Measurements from ENCODE around the gene STMN3.

STMN3 gene

DNA sequence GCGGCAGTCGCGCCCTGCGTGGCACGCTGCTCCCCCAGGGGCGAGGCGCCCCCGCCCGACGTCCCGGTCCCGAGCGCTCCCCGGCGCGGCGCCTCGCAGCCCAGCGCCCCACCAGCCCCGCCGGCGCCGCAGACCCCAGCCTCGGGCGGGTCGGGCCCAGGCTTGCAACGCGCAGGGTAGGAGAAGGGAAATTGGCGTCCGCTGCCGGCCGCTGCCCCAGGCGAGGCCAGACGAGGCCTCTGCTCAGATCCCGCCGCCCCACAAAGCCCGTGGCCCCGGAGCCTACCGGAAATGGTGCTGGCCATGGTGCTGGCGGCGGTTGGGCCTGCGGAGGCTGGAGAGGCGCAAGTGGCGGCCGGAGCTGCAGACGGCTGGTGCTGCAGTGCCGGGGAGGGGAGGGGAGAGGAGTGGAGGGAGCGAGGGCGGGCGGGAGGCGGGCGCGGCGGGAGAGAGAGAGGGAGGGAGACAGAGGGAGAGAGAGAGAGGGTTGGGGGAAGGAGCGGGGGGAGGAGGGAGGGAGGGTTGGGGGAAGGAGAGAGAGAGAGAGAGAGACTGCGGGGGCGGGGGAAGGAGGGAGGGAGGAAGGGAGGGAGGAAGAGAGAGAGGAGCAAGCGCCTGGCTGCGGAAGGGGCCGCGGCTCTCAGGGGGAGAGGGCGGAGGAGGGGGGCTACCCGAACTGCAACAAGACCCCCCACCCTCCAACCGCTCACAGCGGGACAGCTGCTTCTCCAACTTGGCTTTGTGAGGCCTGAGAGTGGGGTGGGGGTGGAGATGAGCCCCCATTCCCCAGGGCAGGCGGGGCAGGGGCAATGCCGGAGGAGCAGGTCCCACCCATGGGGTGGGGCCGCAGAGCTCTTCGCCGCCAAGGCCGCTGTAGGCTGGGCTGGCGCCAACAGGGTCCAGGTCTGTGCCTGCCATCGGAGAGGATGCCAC is at the start of gene STMN3:
TSS of gene STMN3 (minus strand) at position 384 of the 933 bp plus-strand sequence. CDS start at position 305, 79 bp downstream.
- peak; percentile 57 for DNase-seq (ENCODE audit: low read depth)

GRCh38 chr20:63702036-63702665 is 48.9 kb upstream of the STMN3 start:
- no peak for DNase-seq (ENCODE audit: low read depth)

DNA sequence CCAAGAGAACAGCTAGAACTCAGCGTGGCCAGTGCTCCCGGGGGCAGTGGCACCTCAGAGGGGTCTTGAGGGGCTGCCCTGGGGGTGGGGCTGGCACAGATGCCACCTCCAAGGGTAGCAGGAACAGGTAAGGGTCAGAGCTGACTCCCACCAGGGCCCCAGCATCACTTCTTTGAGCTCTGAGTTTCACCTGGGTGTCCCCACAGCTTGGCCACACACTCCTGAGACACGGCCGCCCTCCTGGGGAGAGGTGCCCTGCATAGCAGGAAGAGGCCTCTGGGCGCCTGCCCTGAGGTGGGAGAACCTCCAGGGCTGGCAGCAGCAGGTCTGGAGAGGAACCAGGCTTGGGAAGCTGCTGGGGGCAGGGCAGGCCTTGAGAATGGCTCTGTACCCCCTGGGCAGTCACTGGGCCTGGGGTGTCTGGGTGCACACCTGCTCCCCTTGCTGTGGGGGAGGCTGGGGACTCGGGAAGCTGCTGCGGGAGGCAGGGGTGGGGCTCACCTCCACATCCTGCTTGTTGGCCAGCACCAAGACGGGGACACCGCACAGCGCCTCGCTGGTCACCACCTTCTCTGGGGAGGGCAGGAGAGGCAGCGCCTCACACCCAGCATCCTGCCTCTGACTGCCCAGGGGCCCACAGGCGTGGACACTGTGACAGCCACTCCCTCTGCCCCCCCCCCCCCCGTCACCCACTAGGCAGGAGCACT is 48.3 kb upstream of the STMN3 start:
- DNase-seq (ENCODE audit: low read depth) = no peak

GRCh38 chr20:63701051-63701328 is 47.8 kb upstream of the STMN3 start:
- DNase-seq (ENCODE audit: low read depth) = no peak

- DNase-seq (ENCODE audit: low read depth) = no peak
These were observed 47.2 kb upstream of the STMN3 start for GRCh38 chr20:63700199-63701050.

DNA sequence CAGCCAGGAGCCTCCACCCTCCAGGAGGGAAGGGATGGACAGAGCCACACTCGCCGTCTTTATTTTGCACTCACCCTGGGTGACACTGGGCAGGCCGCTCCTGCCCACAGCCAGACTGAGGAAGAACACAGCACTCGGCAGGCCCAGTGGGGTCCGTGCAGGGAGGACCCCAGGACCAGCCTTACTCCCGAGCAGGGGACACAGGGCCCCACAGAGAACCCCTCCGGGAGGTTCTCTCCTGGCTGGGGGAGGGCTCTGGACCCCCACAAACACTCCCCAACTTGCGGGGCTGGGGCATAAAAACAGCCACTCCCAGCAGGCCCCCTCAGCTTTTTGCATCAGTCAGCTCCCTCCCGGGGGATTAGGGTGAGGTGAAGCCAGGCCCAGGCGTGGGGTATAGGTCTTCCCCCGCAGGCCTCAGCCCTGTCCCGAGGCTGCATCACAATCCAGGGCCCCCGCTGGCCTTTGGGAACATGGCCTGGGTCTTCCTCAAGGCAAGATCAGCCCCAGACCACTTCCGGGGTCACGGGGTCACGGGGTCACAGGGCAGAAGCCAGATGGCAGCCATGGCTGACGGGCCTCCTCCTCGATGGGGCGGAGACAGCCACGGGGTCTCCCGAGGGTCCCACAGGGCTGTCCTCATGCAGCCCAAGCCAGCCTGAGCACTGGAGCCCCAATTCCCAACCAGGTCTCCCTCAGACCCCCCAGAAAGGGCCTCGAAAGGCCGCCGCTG is 46.4 kb upstream of the STMN3 start:
- no peak for DNase-seq (ENCODE audit: low read depth)

DNA sequence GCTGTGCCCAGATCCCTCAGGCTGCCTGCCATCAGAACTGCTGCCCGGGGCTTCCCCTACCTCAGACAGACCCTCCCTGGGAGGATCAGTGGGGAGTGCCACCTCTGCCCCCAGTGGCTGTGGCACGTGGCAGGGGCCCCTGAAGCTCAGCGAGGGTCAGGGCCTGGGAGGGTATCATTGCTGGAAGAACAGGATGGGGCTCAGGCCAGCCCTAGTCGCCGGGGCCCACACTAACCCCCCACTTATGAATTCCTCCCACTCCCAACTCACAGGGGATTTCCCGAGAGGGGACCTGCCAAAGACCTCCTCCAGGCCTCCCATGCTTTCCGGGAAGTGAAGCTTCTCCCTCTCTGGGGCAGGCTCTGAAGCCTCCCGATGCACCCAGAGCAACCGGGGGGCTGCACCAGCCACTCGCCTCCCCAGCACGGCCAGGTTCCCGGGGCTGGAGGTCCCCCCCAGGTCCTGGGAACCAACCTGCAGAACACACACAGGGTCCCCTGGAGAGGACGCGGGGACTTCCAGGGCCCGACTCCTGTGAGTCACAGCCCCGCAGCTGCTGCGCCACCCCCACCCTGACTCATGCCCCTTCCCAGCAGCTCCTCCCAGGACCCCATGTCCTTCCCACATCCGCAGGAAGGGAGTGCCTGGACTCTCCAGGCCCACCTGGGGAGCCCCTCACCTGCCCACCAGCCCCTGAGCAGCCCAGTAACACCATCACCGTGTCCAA is 45.7 kb upstream of the STMN3 start:
- peak; percentile 42 for DNase-seq (ENCODE audit: low read depth)

DNA sequence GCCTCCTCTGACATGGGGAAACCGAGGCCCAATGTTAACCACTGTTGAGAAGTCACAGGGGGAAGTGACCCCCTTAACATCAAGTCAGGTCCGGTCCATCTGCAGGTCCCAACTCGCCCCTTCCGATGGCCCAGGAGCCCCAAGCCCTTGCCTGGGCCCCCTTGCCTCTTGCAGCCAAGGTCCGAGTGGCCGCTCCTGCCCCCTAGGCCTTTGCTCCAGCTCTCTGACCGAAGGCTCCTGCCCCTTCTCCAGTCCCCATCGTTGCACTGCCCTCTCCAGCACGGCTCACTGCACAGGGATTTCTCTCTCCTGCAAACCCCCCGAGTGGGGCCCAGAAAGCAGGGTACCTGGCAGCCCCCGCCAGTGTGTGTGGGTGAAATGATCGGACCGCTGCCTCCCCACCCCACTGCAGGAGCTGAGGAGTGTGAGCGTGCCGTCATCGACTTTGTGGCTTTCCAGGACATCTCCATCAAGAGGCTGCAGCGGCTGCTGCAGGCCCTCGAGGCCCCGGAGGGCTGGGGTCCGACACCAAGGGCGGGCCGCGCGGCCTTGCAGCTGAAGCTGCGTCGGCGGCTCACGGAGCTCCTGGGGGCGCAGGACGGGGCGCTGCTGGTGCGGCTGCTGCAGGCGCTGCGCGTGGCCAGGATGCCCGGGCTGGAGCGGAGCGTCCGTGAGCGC is 44.8 kb upstream of the STMN3 start:
- no peak for DNase-seq (ENCODE audit: low read depth)

- DNase-seq (ENCODE audit: low read depth) = no peak
These were observed 44.2 kb upstream of the STMN3 start for GRCh38 chr20:63697357-63697867.

DNA sequence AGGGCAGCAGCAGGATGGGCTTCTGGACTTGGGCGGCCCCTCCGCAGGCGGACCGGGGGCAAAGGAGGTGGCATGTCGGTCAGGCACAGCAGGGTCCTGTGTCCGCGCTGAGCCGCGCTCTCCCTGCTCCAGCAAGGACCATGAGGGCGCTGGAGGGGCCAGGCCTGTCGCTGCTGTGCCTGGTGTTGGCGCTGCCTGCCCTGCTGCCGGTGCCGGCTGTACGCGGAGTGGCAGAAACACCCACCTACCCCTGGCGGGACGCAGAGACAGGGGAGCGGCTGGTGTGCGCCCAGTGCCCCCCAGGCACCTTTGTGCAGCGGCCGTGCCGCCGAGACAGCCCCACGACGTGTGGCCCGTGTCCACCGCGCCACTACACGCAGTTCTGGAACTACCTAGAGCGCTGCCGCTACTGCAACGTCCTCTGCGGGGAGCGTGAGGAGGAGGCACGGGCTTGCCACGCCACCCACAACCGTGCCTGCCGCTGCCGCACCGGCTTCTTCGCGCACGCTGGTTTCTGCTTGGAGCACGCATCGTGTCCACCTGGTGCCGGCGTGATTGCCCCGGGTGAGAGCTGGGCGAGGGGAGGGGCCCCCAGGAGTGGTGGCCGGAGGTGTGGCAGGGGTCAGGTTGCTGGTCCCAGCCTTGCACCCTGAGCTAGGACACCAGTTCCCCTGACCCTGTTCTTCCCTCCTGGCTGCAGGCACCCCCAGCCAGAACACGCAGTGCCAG is 43.6 kb upstream of the STMN3 start, which contains the start of gene TNFRSF6B:
TSS of gene TNFRSF6B (plus strand) at position 25 of the 729 bp plus-strand sequence. CDS start at position 141, 116 bp downstream.
- DNase-seq (ENCODE audit: low read depth) = no peak

- DNase-seq (ENCODE audit: low read depth) = no peak
These were observed 43.0 kb upstream of the STMN3 start for GRCh38 chr20:63696306-63696627.

- DNase-seq (ENCODE audit: low read depth) = no peak
These were observed 42.4 kb upstream of the STMN3 start for GRCh38 chr20:63695424-63696305.

DNA sequence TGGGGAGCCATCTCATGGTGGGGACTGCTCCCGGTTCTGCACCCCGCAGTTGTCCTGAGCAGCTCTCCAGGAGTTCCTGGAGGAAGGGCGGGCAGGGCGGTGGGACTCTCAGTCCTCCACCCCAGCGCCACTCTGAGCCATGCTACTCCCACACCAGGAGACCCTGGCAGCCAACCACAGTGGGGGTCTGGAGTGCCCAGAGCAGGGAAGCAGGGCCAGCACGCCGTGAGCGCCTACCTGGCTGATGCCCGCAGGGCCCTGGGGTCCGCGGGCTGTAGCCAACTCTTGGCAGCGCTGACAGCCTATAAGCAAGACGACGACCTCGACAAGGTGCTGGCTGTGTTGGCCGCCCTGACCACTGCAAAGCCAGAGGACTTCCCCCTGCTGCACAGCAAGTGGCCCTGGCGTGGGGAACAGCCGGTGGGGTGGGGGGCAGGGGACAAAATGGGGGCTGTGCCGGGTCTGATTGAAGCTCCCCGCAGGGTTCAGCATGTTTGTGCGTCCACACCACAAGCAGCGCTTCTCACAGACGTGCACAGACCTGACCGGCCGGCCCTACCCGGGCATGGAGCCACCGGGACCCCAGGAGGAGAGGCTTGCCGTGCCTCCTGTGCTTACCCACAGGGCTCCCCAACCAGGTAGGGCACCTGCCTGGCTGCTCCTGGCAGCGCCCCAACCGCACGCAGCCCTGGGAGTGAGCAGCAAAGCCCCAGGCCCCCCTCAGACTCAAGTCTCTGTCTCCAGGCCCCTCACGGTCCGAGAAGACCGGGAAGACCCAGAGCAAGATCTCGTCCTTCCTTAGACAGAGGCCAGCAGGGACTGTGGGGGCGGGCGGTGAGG is 41.6 kb upstream of the STMN3 start:
- no peak for DNase-seq (ENCODE audit: low read depth)

- DNase-seq (ENCODE audit: low read depth) = no peak
These were observed 40.7 kb upstream of the STMN3 start for GRCh38 chr20:63693733-63694583.

GRCh38 chr20:63693083-63693732 is 40.0 kb upstream of the STMN3 start:
- no peak for DNase-seq (ENCODE audit: low read depth)

All from stimulated activated CD8-positive, alpha-beta memory T cell treated with anti-CD3 and anti-CD28 coated beads, Interleukin-4, amount 100 ng/mL, for 24 hours (primary cell).